GM18520 (cell line): Measurements from ENCODE around the gene ATP5PO.
"Not testable (repeated sequence)": the region's sequence is repeated elsewhere in the genome, so short reads cannot be mapped to it uniquely, and the experiment has no call there.

Source experiments
- ATAC-seq: cut with Tn5 transposase; IDR thresholded peaks from one replicate; pipeline ENCODE4 v1.9.1; 2021; ENCODE audit not compliant: unreplicated experiment

Gene ATP5PO

GRCh38 chr21:33872881-33873515 lies 42.6 kb downstream of the ATP5PO start:
- ATAC-seq, result no peak

GRCh38 chr21:33871171-33871570 lies 44.4 kb downstream of the ATP5PO start:
- no peak for ATAC-seq

- ATAC-seq, result no peak
Observed at GRCh38 chr21:33870768-33871167, 44.8 kb downstream of the ATP5PO start.

GRCh38 chr21:33869873-33870272 lies 45.7 kb downstream of the ATP5PO start:
- ATAC-seq, result no peak

GRCh38 chr21:33867868-33868267 lies 47.7 kb downstream of the ATP5PO start:
- not testable (repeated sequence) for ATAC-seq

- ATAC-seq, result no peak
Observed at GRCh38 chr21:33866826-33867225, 48.8 kb downstream of the ATP5PO start.

- ATAC-seq, result no peak
Observed at GRCh38 chr21:33865996-33866575, 49.5 kb downstream of the ATP5PO start.

DNA sequence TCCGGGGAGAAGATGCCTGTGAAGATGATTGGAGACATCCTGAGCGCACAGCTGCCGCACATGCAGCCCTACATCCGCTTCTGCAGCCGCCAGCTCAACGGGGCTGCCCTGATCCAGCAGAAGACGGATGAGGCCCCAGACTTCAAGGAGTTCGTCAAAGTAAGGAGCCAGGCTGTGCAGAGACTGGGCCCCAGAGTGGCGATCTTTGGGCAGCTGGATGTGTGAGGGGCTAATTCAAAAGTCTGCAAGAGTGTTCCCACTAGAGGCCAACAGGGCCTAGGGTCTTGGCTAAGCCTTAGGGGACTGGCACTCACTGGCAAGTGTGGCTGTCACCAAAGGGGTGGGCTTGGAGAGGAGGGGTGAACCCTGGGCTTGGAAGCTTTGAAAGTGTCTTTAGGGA lies 50.4 kb downstream of the ATP5PO start:
- no peak for ATAC-seq

DNA sequence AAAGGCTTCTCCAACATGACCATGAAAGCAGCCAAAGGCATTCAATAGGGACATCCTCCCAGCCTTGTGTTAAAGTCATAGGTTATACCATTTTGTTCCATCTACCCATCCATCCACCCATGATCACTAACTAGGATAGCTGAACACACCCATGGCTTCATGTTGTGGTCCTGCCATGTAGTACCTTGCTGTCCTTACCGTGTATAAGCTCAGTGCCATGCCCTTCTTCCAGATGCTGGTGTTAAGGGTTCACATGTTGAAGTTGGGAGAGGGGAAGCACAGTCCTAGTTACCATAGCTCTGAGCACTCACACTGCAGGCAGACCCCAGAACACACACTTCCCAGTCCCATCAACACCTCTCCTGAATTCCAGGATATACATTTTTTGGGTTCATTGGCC lies 51.5 kb downstream of the ATP5PO start:
- ATAC-seq, result no peak

GRCh38 chr21:33863191-33863590 lies 52.4 kb downstream of the ATP5PO start:
- not testable (repeated sequence) for ATAC-seq

DNA sequence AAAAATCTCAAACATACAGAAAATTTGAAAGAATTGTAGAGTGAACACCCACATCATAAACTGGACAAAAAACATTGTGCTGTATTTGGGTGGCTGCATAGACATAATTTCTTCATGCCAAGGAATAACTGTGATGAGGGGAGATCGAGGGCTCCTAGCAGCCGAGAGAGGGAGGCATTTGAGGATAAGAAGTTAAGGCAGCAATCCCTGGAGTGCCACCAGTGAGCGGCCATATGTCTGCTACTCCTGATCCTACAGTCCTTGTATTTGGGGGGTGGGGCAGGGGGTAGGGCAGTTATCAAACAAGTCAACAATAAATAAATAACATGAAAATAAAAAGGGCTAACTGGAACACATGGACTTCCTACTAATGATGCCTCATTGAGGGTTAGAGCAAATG lies 54.5 kb downstream of the ATP5PO start:
- ATAC-seq, result no peak

DNA sequence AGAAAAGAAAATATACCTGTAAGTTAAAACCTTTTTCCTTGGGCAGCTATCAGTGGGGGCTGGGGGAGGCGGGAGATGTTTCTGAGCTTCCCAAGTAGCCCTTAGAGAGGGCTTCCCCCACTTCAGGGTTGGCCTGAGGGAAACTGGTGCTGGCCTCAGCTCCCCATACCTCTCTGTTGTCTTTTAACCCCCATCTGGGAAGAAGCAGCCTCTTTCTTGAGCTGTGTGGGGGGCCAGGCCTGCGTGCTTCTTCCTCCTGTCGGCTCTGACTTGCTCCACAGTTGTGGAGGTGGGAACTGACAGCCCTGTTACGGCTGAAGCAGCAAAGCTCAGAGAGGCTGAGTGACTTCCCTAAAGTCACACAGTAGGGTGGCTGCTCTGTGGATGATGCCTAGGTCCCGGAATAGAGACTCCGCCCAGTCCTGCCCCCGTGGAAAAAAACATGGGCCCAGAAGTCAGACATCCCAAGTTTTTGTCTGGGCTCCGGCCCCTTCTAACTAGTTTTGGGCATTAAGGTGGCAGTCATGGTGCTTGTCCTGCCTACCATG lies 55.2 kb downstream of the ATP5PO start:
- no peak for ATAC-seq

DNA sequence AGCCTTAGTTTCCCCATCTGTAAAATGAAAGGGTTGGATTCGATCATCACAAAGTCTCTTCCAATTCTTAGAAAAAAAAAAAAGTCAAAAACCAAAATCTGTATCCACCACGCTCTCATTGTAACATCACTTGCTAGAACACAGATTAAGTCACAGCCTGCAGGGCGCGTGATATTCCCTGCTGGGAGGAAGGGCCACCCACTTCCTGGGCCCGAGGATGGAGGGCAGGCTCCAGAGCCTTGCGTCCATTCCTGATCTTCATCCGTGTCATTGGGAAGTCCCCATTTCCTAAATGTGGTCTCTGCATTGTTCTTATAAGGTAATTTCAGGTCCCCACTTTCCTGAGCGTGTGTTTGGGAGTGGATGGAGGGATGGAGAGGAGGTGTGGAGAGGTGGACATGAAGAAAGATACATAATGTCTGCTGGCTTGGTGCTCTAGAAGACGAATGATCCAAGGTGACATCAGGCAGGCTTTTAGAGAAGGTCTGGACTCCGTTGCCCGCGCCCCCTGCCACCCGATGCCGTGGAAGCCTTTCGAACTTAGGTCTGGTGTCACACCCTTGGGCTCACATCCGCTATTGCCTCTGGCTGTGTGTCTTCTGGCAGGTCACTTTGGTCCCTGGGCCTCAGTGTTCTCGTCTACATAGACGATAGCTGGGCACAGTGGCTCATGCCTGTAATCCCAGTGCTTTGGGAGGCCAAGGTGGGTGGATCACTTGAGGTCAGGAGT lies 56.1 kb downstream of the ATP5PO start:
- no peak for ATAC-seq

- ATAC-seq, result no peak
Observed at GRCh38 chr21:33858667-33859372, 56.8 kb downstream of the ATP5PO start.

DNA sequence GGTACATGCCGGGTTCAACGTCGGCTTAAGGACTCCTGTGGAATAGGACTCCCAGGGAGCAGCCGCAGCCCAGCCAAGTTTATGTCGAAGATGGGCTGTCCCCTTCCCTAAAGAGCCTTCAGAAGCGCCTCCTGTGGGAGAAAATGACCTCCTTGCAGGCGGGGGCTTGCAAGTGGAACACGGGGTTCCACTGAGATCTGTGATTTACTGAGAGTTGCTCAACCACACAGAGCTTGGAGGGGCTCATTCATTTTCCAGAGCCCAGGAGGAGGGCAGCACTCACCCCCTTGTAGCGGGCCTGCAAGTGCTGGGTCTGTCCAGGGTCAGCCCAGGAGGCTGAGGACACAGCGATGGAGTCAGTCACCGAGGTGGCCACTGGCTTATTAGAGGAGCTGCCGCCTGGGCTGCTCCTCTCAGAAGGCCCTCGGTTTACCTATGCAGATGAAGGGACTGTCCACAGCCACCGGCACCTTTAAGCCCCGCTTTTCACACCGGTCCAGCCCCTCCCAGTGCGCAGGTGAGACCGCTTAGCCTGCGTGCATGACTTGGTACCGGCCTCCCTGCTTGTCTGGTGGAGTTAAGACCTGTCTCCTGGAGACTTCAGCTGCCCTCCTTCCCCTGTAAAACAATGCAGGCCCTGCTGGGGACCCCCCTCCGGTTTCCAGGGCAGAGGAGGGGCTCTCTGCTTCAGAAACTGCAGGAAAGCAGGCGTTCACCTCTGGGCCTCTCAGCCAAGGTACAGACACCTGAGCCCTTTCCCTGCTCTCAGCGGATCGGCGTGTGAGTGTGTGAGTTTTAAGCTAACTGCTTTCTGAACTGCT lies 57.5 kb downstream of the ATP5PO start:
- ATAC-seq, result no peak

- ATAC-seq, result no peak
Observed at GRCh38 chr21:33856893-33857527, 58.6 kb downstream of the ATP5PO start.

DNA sequence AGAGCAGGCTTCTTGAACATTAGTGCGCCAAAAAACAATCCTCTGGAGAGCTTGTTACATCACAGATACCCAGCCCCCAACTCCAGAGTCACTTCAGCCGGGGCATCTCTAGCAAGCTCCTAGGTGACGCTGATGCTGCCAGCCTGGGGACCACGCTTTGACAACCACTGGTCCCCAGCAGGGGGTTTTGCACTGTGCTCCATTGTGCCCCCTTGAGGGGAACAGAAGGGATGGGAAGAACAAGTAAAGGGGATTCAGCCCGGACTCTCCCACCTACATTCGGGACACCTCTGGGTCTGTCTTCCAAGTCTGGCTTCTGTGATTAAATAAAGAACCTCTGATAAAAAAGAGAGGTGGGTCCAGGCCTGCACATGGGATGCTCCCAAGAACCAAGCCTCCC lies 60.4 kb downstream of the ATP5PO start:
- ATAC-seq, result no peak

DNA sequence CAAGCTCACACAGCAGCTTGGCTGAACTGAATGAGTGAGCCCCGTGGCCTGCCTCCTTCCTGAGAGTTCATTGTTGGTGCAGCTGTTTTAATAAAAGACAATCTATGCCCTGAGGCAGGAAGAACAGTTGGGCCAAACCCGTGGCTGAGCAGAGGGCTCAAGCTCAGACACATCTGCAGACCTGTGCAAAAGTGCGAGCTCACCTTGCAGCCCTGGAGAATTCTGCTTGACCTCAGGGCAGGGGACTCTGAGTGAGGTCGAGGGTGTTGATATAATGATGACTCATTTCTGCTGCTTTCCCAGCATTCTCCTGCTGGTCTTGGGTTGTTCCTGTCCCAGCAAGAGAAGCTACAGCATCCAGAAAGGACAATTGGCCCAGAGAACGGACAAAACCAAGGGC lies 61.0 kb downstream of the ATP5PO start:
- ATAC-seq, result no peak
